Ovary (tissue), 3 donors: ENCODE results near the gene EXOC6B.

Experiments used
- CTCF ChIP-seq, 3 donors: fragments of 450-650 bp in 2 of 3; fragments of 200-600 bp in 1 of 3; IDR thresholded peaks; one replicate each; pipeline versions ENCODE4 v1.5.1 to v1.8.0; 2016 to 2022; ENCODE audit warnings: antibody characterized with exemption in 3 of 3, mild to moderate bottlenecking in 1 of 3
- EP300 ChIP-seq: sonication (generic); formaldehyde crosslinking; IDR thresholded peaks from one replicate; pipeline ENCODE4 v1.6.1; 2017; ENCODE audit warnings: antibody characterized with exemption
- POLR2A ChIP-seq: fragments of 450-650 bp; IDR thresholded peaks from one replicate; pipeline ENCODE4 v1.6.1; 2017; ENCODE audit warnings: antibody characterized with exemption, mild to moderate bottlenecking, moderate library complexity
- donor health status: DM: no; HTN: no; CAD: no.

- TF ChIP-seq CTCF (IDR thresholded peaks at IDR 0.05) (no peak), POLR2A (no peak), EP300 (no peak)
These were observed 439.5 kb downstream of the EXOC6B start for GRCh38 chr2:72386288-72386687.
